GM23338 (cell line): ENCODE measurements around the gene S1PR1. TPM values are rescaled to one million over a fixed set of nuclear protein-coding genes. Genes with fewer than 3 reads are reported as not detected.

Experiments used
- CREB1 ChIP-seq: fragments of 250-450 bp; sonication (Bioruptor Pico); IDR thresholded peaks from 2 replicates; pipeline ENCODE4 v1.5.0; 2020; ENCODE audit warnings: low read depth, mild to moderate bottlenecking, moderate library complexity
- EZH2 ChIP-seq: fragments of 200-600 bp; sonication (generic); IDR thresholded peaks from one replicate; pipeline ENCODE4 v1.8.0; 2017; ENCODE audit warnings: antibody characterized with exemption, mild to moderate bottlenecking, low read depth; ENCODE audit not compliant: unreplicated experiment
- EZH2phosphoT487 ChIP-seq: fragments of 200-600 bp; sonication (generic); IDR thresholded peaks from one replicate; pipeline ENCODE4 v1.8.1; 2018; ENCODE audit warnings: antibody characterized with exemption; ENCODE audit not compliant: unreplicated experiment
- JUNB ChIP-seq: IDR thresholded peaks from one replicate; pipeline ENCODE4 v1.6.1; 2016; ENCODE audit warnings: antibody characterized with exemption; ENCODE audit not compliant: unreplicated experiment
- NANOG ChIP-seq: IDR thresholded peaks from 2 replicates; pipeline ENCODE4 v1.6.1; 2016; ENCODE audit warnings: antibody characterized with exemption, borderline replicate concordance
- POLR2AphosphoS5 ChIP-seq: IDR thresholded peaks from 2 replicates; pipeline ENCODE4 v1.6.1; 2016; ENCODE audit warnings: antibody characterized with exemption, low read depth
- STAT1 ChIP-seq: IDR thresholded peaks from one replicate; pipeline ENCODE4 v1.6.1; 2016; ENCODE audit warnings: antibody characterized with exemption; ENCODE audit not compliant: unreplicated experiment
- ZNF114 ChIP-seq: fragments of 250-450 bp; sonication (Bioruptor Pico); IDR thresholded peaks from 2 replicates; pipeline ENCODE4 v1.5.0; 2020; ENCODE audit warnings: mild to moderate bottlenecking, moderate library complexity
- ZNF331 ChIP-seq: fragments of 250-450 bp; sonication (Bioruptor Pico); IDR thresholded peaks from 2 replicates; pipeline ENCODE4 v1.5.0; 2020; ENCODE audit warnings: low read depth, mild to moderate bottlenecking, moderate library complexity
- polyA plus RNA-seq: library from polyadenylated mRNA; unstranded; fragments of >200 nt; fragmentation: Nextera tagmentation; extraction: Ambion mirVana; gene quantifications from 2 replicates; pipeline ENCODE4 v1.2.1, GENCODE V29; 2016
- total RNA-seq: library from RNA; depleted of rRNA; stranded (reverse); fragments of >200 nt; shearing (Covaris generic); gene quantifications from 2 replicates; pipeline ENCODE4 v1.2.3, GENCODE V29; 2014
- TF ChIP-seq, protein P1 (sequence below): fragments of 250-450 bp; sonication (Bioruptor Pico); IDR thresholded peaks from 2 replicates; pipeline ENCODE4 v1.5.0; 2020; ENCODE audit warnings: mild to moderate bottlenecking, moderate library complexity
- TF ChIP-seq, protein P2 (sequence below): IDR thresholded peaks from one replicate; pipeline ENCODE4 v1.6.1; 2018; ENCODE audit warnings: antibody characterized with exemption; ENCODE audit not compliant: unreplicated experiment

The S1PR1 gene
- total and polyA plus RNA-seq, 2 experiments from 2014 or later: 2.6 to 4.1 TPM

- TF ChIP-seq, protein P1, sequence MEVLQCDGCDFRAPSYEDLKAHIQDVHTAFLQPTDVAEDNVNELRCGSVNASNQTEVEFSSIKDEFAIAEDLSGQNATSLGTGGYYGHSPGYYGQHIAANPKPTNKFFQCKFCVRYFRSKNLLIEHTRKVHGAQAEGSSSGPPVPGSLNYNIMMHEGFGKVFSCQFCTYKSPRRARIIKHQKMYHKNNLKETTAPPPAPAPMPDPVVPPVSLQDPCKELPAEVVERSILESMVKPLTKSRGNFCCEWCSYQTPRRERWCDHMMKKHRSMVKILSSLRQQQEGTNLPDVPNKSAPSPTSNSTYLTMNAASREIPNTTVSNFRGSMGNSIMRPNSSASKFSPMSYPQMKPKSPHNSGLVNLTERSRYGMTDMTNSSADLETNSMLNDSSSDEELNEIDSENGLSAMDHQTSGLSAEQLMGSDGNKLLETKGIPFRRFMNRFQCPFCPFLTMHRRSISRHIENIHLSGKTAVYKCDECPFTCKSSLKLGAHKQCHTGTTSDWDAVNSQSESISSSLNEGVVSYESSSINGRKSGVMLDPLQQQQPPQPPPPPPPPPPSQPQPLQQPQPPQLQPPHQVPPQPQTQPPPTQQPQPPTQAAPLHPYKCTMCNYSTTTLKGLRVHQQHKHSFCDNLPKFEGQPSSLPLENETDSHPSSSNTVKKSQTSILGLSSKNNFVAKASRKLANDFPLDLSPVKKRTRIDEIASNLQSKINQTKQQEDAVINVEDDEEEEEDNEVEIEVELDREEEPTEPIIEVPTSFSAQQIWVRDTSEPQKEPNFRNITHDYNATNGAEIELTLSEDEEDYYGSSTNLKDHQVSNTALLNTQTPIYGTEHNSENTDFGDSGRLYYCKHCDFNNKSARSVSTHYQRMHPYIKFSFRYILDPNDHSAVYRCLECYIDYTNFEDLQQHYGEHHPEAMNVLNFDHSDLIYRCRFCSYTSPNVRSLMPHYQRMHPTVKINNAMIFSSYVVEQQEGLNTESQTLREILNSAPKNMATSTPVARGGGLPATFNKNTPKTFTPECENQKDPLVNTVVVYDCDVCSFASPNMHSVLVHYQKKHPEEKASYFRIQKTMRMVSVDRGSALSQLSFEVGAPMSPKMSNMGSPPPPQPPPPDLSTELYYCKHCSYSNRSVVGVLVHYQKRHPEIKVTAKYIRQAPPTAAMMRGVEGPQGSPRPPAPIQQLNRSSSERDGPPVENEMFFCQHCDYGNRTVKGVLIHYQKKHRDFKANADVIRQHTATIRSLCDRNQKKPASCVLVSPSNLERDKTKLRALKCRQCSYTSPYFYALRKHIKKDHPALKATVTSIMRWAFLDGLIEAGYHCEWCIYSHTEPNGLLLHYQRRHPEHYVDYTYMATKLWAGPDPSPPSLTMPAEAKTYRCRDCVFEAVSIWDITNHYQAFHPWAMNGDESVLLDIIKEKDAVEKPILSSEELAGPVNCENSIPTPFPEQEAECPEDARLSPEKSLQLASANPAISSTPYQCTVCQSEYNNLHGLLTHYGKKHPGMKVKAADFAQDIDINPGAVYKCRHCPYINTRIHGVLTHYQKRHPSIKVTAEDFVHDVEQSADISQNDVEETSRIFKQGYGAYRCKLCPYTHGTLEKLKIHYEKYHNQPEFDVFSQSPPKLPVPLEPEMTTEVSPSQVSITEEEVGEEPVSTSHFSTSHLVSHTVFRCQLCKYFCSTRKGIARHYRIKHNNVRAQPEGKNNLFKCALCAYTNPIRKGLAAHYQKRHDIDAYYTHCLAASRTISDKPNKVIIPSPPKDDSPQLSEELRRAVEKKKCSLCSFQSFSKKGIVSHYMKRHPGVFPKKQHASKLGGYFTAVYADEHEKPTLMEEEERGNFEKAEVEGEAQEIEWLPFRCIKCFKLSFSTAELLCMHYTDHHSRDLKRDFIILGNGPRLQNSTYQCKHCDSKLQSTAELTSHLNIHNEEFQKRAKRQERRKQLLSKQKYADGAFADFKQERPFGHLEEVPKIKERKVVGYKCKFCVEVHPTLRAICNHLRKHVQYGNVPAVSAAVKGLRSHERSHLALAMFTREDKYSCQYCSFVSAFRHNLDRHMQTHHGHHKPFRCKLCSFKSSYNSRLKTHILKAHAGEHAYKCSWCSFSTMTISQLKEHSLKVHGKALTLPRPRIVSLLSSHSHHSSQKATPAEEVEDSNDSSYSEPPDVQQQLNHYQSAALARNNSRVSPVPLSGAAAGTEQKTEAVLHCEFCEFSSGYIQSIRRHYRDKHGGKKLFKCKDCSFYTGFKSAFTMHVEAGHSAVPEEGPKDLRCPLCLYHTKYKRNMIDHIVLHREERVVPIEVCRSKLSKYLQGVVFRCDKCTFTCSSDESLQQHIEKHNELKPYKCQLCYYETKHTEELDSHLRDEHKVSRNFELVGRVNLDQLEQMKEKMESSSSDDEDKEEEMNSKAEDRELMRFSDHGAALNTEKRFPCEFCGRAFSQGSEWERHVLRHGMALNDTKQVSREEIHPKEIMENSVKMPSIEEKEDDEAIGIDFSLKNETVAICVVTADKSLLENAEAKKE (CRISPR knock-in tag): no peak
- TF ChIP-seq EZH2phosphoT487 (no peak), POLR2AphosphoS5 (no peak), EZH2 (no peak), CREB1 (CRISPR knock-in tag) (no peak), JUNB (no peak), STAT1 (no peak), ZNF114 (CRISPR knock-in tag) (no peak), ZNF331 (CRISPR knock-in tag) (no peak), NANOG (no peak)
- TF ChIP-seq, protein P2, sequence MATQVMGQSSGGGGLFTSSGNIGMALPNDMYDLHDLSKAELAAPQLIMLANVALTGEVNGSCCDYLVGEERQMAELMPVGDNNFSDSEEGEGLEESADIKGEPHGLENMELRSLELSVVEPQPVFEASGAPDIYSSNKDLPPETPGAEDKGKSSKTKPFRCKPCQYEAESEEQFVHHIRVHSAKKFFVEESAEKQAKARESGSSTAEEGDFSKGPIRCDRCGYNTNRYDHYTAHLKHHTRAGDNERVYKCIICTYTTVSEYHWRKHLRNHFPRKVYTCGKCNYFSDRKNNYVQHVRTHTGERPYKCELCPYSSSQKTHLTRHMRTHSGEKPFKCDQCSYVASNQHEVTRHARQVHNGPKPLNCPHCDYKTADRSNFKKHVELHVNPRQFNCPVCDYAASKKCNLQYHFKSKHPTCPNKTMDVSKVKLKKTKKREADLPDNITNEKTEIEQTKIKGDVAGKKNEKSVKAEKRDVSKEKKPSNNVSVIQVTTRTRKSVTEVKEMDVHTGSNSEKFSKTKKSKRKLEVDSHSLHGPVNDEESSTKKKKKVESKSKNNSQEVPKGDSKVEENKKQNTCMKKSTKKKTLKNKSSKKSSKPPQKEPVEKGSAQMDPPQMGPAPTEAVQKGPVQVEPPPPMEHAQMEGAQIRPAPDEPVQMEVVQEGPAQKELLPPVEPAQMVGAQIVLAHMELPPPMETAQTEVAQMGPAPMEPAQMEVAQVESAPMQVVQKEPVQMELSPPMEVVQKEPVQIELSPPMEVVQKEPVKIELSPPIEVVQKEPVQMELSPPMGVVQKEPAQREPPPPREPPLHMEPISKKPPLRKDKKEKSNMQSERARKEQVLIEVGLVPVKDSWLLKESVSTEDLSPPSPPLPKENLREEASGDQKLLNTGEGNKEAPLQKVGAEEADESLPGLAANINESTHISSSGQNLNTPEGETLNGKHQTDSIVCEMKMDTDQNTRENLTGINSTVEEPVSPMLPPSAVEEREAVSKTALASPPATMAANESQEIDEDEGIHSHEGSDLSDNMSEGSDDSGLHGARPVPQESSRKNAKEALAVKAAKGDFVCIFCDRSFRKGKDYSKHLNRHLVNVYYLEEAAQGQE: no peak
These were observed 26.0 kb downstream of the S1PR1 start (continued) for GRCh38 chr1:101262630-101263348.
